IMR-90 (cell line): ENCODE measurements around the gene PSMC3. TPM values are rescaled to one million over a fixed set of nuclear protein-coding genes. Genes with fewer than 3 reads are reported as not detected.

ENCODE experiments used
- ATAC-seq: fragments of 200-7000 bp; cut with Tn5 transposase; 2 replicates; pipeline ENCODE4 v1.9.1; 2020; ENCODE audit warnings: low read depth, mild to moderate bottlenecking, moderate library complexity
- BruUV-seq: library from RNA; stranded (reverse); fragments of 400-500 nt; replicated peaks from 2 replicates; lab custom pipeline; 2021; lab: Mats Ljungman, UMichigan
- CTCF ChIA-PET: fragments of 300-600 bp; formaldehyde crosslinking; extraction: SDS; loops from one replicate; lab custom pipeline; 2021; ENCODE audit warnings: antibody characterized with exemption; lab: Yijun Ruan, JAX
- POLR2A ChIA-PET: fragments of 300-600 bp; sonication (Branson Sonifier 250); formaldehyde crosslinking; loops from one replicate; lab custom pipeline; 2022; ENCODE audit warnings: antibody characterized with exemption; ENCODE audit not compliant: unreplicated experiment; lab: Charles Lee
- DNase-seq: peaks from one replicate; pipeline ENCODE4 v3.0.0; 2013
- H2AFZ ChIP-seq: replicated peaks from 2 replicates; pipeline ENCODE3; 2013; ENCODE audit warnings: low read length, mild to moderate bottlenecking; ENCODE audit not compliant: poor library complexity
- H2AK5ac ChIP-seq: 2 replicates; pipeline ENCODE4 v1.6.1; 2013; ENCODE audit warnings: low read depth, low read length, inconsistent platforms
- H2AK9ac ChIP-seq: replicated peaks from 2 replicates; pipeline ENCODE3; 2013; ENCODE audit warnings: mild to moderate bottlenecking, low read depth, low read length, moderate library complexity; ENCODE audit not compliant: poor library complexity
- H2BK120ac ChIP-seq: 2 replicates; pipeline ENCODE4 v1.6.1; 2013; ENCODE audit warnings: low read depth, low read length, inconsistent platforms
- H2BK15ac ChIP-seq: 3 replicates; pipeline ENCODE4 v1.6.1; 2013; ENCODE audit warnings: low read depth, low read length, inconsistent platforms
- H2BK20ac ChIP-seq: 2 replicates; pipeline ENCODE4 v1.6.1; 2013; ENCODE audit warnings: low read depth, mild to moderate bottlenecking, inconsistent platforms, low read length, moderate library complexity
- H2BK5ac ChIP-seq: 2 replicates; pipeline ENCODE4 v1.6.1; 2013; ENCODE audit warnings: mild to moderate bottlenecking, low read depth, low read length, inconsistent platforms; ENCODE audit not compliant: poor library complexity, severe bottlenecking
- H3K14ac ChIP-seq: replicated peaks from 2 replicates; pipeline ENCODE4 v1.6.1; 2013; ENCODE audit warnings: low read depth, low read length, inconsistent platforms
- H3K18ac ChIP-seq: 2 replicates; pipeline ENCODE4 v1.6.1; 2013; ENCODE audit warnings: low read depth, low read length, control low read depth
- H3K23ac ChIP-seq: 2 replicates; pipeline ENCODE4 v1.6.1; 2013; ENCODE audit warnings: low read depth, low read length, inconsistent platforms
- H3K27ac ChIP-seq: 2 replicates; pipeline ENCODE4 v1.5.1; 2013; ENCODE audit warnings: mild to moderate bottlenecking, control low read depth, low read length; ENCODE audit not compliant: insufficient read depth
- H3K27me3 ChIP-seq: 2 replicates; pipeline ENCODE4 v1.6.1; 2013; ENCODE audit warnings: low read length; ENCODE audit not compliant: control insufficient read depth, insufficient read depth
- H3K36me3 ChIP-seq: 2 replicates; pipeline ENCODE4 v1.6.1; 2013; ENCODE audit warnings: low read length, mixed read lengths; ENCODE audit not compliant: control insufficient read depth, insufficient read depth
- H3K4ac ChIP-seq: 2 replicates; pipeline ENCODE4 v1.6.1; 2013; ENCODE audit warnings: low read depth, low read length, inconsistent platforms
- H3K4me1 ChIP-seq: 2 replicates; pipeline ENCODE4 v1.6.1; 2013; ENCODE audit warnings: low read length, mixed read lengths; ENCODE audit not compliant: control insufficient read depth, insufficient read depth
- H3K4me2 ChIP-seq: 2 replicates; pipeline ENCODE4 v1.6.1; 2013; ENCODE audit warnings: low read depth, mild to moderate bottlenecking, control low read depth, low read length, moderate library complexity
- H3K4me3 ChIP-seq: 2 replicates; pipeline ENCODE4 v1.5.1; 2013; ENCODE audit warnings: low read depth, mild to moderate bottlenecking, control low read depth, low read length, moderate library complexity; ENCODE audit not compliant: insufficient read depth
- H3K56ac ChIP-seq: 2 replicates; pipeline ENCODE4 v1.6.1; 2013; ENCODE audit warnings: low read length, inconsistent platforms; ENCODE audit not compliant: insufficient read depth; ENCODE audit errors: extremely low read depth
- H3K79me1 ChIP-seq, 2 experiments: 2 replicates each; pipeline ENCODE4 v1.6.1; 2013; ENCODE audit warnings: low read length in 2 of 2, inconsistent platforms in 1 of 2, low read depth in 1 of 2
- H3K9ac ChIP-seq: 2 replicates; pipeline ENCODE4 v1.6.1; 2013; ENCODE audit warnings: low read depth, low read length, control low read depth
- H3K9me1 ChIP-seq: 2 replicates; pipeline ENCODE4 v1.6.1; 2013; ENCODE audit warnings: low read length, inconsistent platforms; ENCODE audit not compliant: insufficient read depth
- H3K9me3 ChIP-seq: 2 replicates; pipeline ENCODE4 v1.6.1; 2013; ENCODE audit warnings: low read length; ENCODE audit not compliant: control insufficient read depth, insufficient read depth
- H4K20me1 ChIP-seq: 2 replicates; pipeline ENCODE4 v1.6.1; 2013; ENCODE audit warnings: low read length, inconsistent platforms; ENCODE audit not compliant: insufficient read depth
- H4K5ac ChIP-seq: 2 replicates; pipeline ENCODE4 v1.6.1; 2013; ENCODE audit warnings: mild to moderate bottlenecking, low read depth, low read length, control low read depth
- H4K8ac ChIP-seq, 2 experiments: 2 replicates each; pipeline ENCODE4 v1.6.1; 2013; ENCODE audit warnings: low read depth in 2 of 2, low read length in 2 of 2, control low read depth in 1 of 2, inconsistent platforms in 1 of 2
- H4K91ac ChIP-seq: 2 replicates; pipeline ENCODE4 v1.6.1; 2013; ENCODE audit warnings: low read depth, low read length, inconsistent platforms; ENCODE audit not compliant: insufficient read depth
- CTCF ChIP-seq: conservative IDR thresholded peaks from 2 replicates; pipeline ENCODE4 v1.5.1; 2012; ENCODE audit warnings: mild to moderate bottlenecking, low read depth, low read length, improper control_type of control experiment
- MAZ ChIP-seq: IDR thresholded peaks from 2 replicates; pipeline ENCODE4 v1.6.1; 2012; ENCODE audit warnings: low read depth, mild to moderate bottlenecking, low read length, improper control_type of control experiment, moderate library complexity, borderline replicate concordance
- RAD21 ChIP-seq: IDR thresholded peaks from 2 replicates; pipeline ENCODE4 v1.6.1; 2012; ENCODE audit warnings: low read length, improper control_type of control experiment
- RFX5 ChIP-seq: IDR thresholded peaks from 2 replicates; pipeline ENCODE4 v1.8.0; 2012; ENCODE audit warnings: low read depth, mild to moderate bottlenecking, low read length, moderate library complexity
- SMC3 ChIP-seq: fragments of 150-350 bp; IDR thresholded peaks from 2 replicates; pipeline ENCODE4 v1.6.1; 2016; ENCODE audit warnings: low read depth, mild to moderate bottlenecking, antibody characterized with exemption, low read length, moderate library complexity
- WGBS, 2 experiments: methylation state at CpG; one replicate each; pipeline versions ENCODE4 v1.1.5 to v1.1.7; 2013; ENCODE audit warnings: missing lambda C conversion rate in 2 of 2; ENCODE audit not compliant: insufficient read length in 1 of 2; ENCODE audit errors: extremely low coverage in 2 of 2; 5-methylcytosine and 5-hydroxymethylcytosine counted together
- dilution Hi-C: fragments of 300-500 bp; cut with HindIII; formaldehyde crosslinking; loops from one replicate; pipeline ENCODE4 v1.14.3; 2018; ENCODE audit warnings: low sequenced_read_pairs; ENCODE audit not compliant: unreplicated experiment
- in situ Hi-C: fragments of 300-500 bp; cut with MboI; formaldehyde crosslinking; loops from 3 replicates; pipeline ENCODE4 v1.14.3; 2019; ENCODE audit warnings: low sequenced_read_pairs, inconsistent platforms, mixed read lengths
- intact Hi-C: fragments of 100-400 bp; cut with micrococcal nuclease; formaldehyde crosslinking; loops from 2 replicates; pipeline ENCODE4 v1.10.0; 2022
- polyA plus RNA-seq, 3 experiments: library from polyadenylated mRNA; depleted of rRNA; stranded (reverse); fragments of >200 nt; gene quantifications; 2 replicates each; pipeline ENCODE4 v1.2.3, GENCODE V29; 2012; ENCODE audit warnings: low replicate concordance in 1 of 3
- total RNA-seq: library from RNA; depleted of rRNA; stranded (reverse); fragments of >200 nt; gene quantifications from 2 replicates; pipeline ENCODE4 v1.2.3, GENCODE V29; 2012
- TF ChIP-seq, protein P1 (sequence below): fragments of 150-350 bp; IDR thresholded peaks from 2 replicates; pipeline ENCODE4 v1.6.1; 2017; ENCODE audit warnings: mild to moderate bottlenecking, antibody characterized with exemption, low read length, low read depth

The PSMC3 gene
- total and polyA plus RNA-seq, 2 of the 4 experiments (the other 2 are of a cell fraction) = 238 to 253 TPM

- Histone ChIP-seq H3K23ac (no peak overlapping the region), H3K4ac (no peak overlapping the region), H3K4me1 (no peaks in the 10 kb centered on the region), H3K27ac (no peak overlapping the region), H4K5ac (no peak overlapping the region), H3K79me1 (peaks cover 5 to 6% of the 10 kb centered on the region in 2 experiments; a peak in 3 of 4 replicates), H4K20me1 (no peaks in the 10 kb centered on the region), H3K27me3 (no peaks in the 10 kb centered on the region), H2AK5ac (no peak overlapping the region), H4K91ac (no peak overlapping the region), H2BK120ac (no peak overlapping the region), H3K9me3 (no peaks in the 10 kb centered on the region), H2BK5ac (no peak overlapping the region), H2BK20ac (no peak overlapping the region), H4K8ac (no peak overlapping the region), H3K18ac (no peak overlapping the region), H3K4me3 (no peak overlapping the region), H3K9ac (no peak overlapping the region), H2AFZ (no peak overlapping the region), H3K9me1 (peaks cover 3% of the 10 kb centered on the region; the same call in 1 of the 2 replicates), H2AK9ac (no peak overlapping the region), H3K36me3 (no peaks in the 10 kb centered on the region), H3K14ac (no peak overlapping the region), H2BK15ac (no peak overlapping the region), H3K56ac (no peak overlapping the region), H3K4me2 (no peak overlapping the region)
- 70% methylated on average over 2 of the region's 5 CpGs; no CpG with 5 or more reads in 1 of the 2 experiments for WGBS, 2 experiments
- DNase-seq (no peak), ATAC-seq (no peak)
- TF ChIP-seq CTCF (no peak), SMC3 (no peak), MAZ (no peak), RAD21 (no peak), RFX5 (no peak)
- TF ChIP-seq, protein P1, sequence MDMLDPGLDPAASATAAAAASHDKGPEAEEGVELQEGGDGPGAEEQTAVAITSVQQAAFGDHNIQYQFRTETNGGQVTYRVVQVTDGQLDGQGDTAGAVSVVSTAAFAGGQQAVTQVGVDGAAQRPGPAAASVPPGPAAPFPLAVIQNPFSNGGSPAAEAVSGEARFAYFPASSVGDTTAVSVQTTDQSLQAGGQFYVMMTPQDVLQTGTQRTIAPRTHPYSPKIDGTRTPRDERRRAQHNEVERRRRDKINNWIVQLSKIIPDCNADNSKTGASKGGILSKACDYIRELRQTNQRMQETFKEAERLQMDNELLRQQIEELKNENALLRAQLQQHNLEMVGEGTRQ = no peak
- intact Hi-C loops = no loop called here
- POLR2A ChIA-PET = no interaction called here
- in situ Hi-C loops = no loop called here
- BruUV-seq = no TSS peak
- CTCF ChIA-PET = no interaction called here
- dilution Hi-C loops = no loop called here
Observed at GRCh38 chr11:47430524-47430923, 4.3 kb upstream of the PSMC3 start.
